DND-41 (cell line): ENCODE results near the gene IFNE.

Source experiments
- ATAC-seq: fragments of 200-7000 bp; cut with Tn5 transposase; 3 replicates; pipeline ENCODE4 v1.9.1; 2021; ENCODE audit warnings: low read depth; ENCODE audit not compliant: insufficient read depth
- DNase-seq: peaks from one replicate; pipeline ENCODE4 v3.0.0-alpha.2; 2020
- H2AFZ ChIP-seq: 2 replicates; pipeline ENCODE4 v1.6.0; 2012; ENCODE audit warnings: low read depth, low read length
- H3K27ac ChIP-seq: 2 replicates; pipeline ENCODE4 v1.5.1; 2012; ENCODE audit warnings: low read length, inconsistent platforms
- H3K27me3 ChIP-seq: fragments of 200-600 bp; sonication (generic); 2 replicates; pipeline ENCODE4 v1.6.0; 2012; ENCODE audit warnings: low read length, mild to moderate bottlenecking, inconsistent platforms; ENCODE audit not compliant: insufficient read depth, poor library complexity
- H3K36me3 ChIP-seq: 2 replicates; pipeline ENCODE4 v1.5.1; 2012; ENCODE audit warnings: low read length, inconsistent platforms; ENCODE audit not compliant: insufficient read depth
- H3K4me1 ChIP-seq: 2 replicates; pipeline ENCODE4 v1.5.1; 2012; ENCODE audit warnings: mild to moderate bottlenecking, low read length; ENCODE audit not compliant: insufficient read depth
- H3K4me2 ChIP-seq: 2 replicates; pipeline ENCODE4 v1.6.0; 2012; ENCODE audit warnings: mild to moderate bottlenecking, moderate library complexity, low read length, inconsistent platforms; ENCODE audit not compliant: insufficient read depth
- H3K4me3 ChIP-seq, 2 experiments: fragments of 200-600 bp in 1 of 2; shearing (Covaris generic) in 1 of 2; 2 replicates each; pipeline ENCODE4 v1.5.1; 2012 to 2016; ENCODE audit warnings: inconsistent platforms in 2 of 2, low read length in 2 of 2, mild to moderate bottlenecking in 2 of 2, low read depth in 1 of 2, moderate library complexity in 1 of 2
- H3K79me2 ChIP-seq: 2 replicates; pipeline ENCODE4 v1.6.0; 2012; ENCODE audit warnings: low read length, inconsistent platforms; ENCODE audit not compliant: insufficient read depth
- H3K9ac ChIP-seq: 2 replicates; pipeline ENCODE4 v1.6.0; 2012; ENCODE audit warnings: low read depth, mild to moderate bottlenecking, inconsistent platforms, low read length, moderate library complexity
- H3K9me3 ChIP-seq: 2 replicates; pipeline ENCODE4 v1.5.1; 2012; ENCODE audit warnings: low read length, moderate library complexity, mild to moderate bottlenecking, inconsistent platforms; ENCODE audit not compliant: insufficient read depth, severe bottlenecking
- H4K20me1 ChIP-seq: 2 replicates; pipeline ENCODE4 v1.6.0; 2012; ENCODE audit warnings: low read length; ENCODE audit not compliant: insufficient read depth
- EZH2 ChIP-seq: IDR thresholded peaks from 3 replicates; pipeline ENCODE4 v1.6.1; 2012; ENCODE audit warnings: borderline replicate concordance, low read depth, mild to moderate bottlenecking, moderate library complexity, low read length, inconsistent platforms; ENCODE audit not compliant: severe bottlenecking
- TF ChIP-seq, protein P1 (sequence below): IDR thresholded peaks from 2 replicates; pipeline ENCODE4 v1.5.1; 2012; ENCODE audit warnings: borderline replicate concordance, low read length, moderate library complexity, mild to moderate bottlenecking; ENCODE audit not compliant: poor library complexity, severe bottlenecking; ENCODE audit errors: extremely low read depth

IFNE gene

DNA sequence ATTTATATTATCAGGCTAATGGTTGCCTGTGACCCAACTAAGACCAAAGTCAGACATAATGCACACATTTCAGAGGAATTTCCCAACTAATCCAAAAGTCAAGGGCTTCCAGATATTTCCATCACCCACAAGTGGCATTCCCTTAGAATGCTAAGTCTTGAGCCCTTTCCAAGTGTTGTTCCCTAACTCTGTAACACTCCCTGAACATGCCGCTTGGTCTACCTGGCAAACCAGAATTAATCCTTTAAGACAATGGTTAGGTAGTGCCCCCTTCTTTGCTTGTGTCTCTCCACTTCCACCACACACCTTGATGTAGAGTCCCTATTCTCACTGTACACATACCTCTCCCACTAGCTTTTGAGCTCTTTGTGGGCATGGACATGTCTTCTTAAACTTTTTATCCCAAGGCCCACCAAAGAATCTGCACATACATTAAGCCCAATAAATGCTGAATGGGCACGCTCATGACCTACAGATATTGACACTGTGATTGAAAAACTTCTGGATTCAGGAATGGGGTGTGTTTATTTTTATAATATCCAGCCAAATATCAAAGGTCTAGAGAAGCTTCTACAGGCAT lies 37.8 kb upstream of the IFNE start:
- H3K36me3 ChIP-seq, result no peaks in the 10 kb centered on the region
- H2AFZ ChIP-seq, result no peak overlapping the region
- DNase-seq (no peak), ATAC-seq (no peak)
- TF ChIP-seq EZH2, result no peak
- TF ChIP-seq, protein P1, sequence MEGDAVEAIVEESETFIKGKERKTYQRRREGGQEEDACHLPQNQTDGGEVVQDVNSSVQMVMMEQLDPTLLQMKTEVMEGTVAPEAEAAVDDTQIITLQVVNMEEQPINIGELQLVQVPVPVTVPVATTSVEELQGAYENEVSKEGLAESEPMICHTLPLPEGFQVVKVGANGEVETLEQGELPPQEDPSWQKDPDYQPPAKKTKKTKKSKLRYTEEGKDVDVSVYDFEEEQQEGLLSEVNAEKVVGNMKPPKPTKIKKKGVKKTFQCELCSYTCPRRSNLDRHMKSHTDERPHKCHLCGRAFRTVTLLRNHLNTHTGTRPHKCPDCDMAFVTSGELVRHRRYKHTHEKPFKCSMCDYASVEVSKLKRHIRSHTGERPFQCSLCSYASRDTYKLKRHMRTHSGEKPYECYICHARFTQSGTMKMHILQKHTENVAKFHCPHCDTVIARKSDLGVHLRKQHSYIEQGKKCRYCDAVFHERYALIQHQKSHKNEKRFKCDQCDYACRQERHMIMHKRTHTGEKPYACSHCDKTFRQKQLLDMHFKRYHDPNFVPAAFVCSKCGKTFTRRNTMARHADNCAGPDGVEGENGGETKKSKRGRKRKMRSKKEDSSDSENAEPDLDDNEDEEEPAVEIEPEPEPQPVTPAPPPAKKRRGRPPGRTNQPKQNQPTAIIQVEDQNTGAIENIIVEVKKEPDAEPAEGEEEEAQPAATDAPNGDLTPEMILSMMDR, result no peak
- no peaks in the 10 kb centered on the region for H3K9me3 ChIP-seq
- H3K4me1 ChIP-seq, result no peaks in the 10 kb centered on the region
- H3K9ac ChIP-seq, result no peak overlapping the region
- no peak overlapping the region for H3K27ac ChIP-seq
- H3K27me3 ChIP-seq, result no peaks in the 10 kb centered on the region
- no peaks in the 10 kb centered on the region for H4K20me1 ChIP-seq
- H3K4me3 ChIP-seq, result no peak overlapping the region
- H3K4me2 ChIP-seq, result no peak overlapping the region
- no peaks in the 10 kb centered on the region for H3K79me2 ChIP-seq

GRCh38 chr9:21516796-21517195 lies 34.7 kb upstream of the IFNE start:
- Histone ChIP-seq H3K79me2 (no peaks in the 10 kb centered on the region), H3K36me3 (no peaks in the 10 kb centered on the region), H3K4me1 (no peaks in the 10 kb centered on the region), H3K27ac (no peak overlapping the region), H3K4me3 (no peak overlapping the region), H3K4me2 (no peak overlapping the region), H3K27me3 (no peaks in the 10 kb centered on the region), H3K9ac (no peak overlapping the region), H2AFZ (no peak overlapping the region), H4K20me1 (no peaks in the 10 kb centered on the region), H3K9me3 (no peaks in the 10 kb centered on the region)
- no peak for TF ChIP-seq EZH2
- TF ChIP-seq, protein P1, result no peak
- DNase-seq (no peak), ATAC-seq (no peak)

DNA sequence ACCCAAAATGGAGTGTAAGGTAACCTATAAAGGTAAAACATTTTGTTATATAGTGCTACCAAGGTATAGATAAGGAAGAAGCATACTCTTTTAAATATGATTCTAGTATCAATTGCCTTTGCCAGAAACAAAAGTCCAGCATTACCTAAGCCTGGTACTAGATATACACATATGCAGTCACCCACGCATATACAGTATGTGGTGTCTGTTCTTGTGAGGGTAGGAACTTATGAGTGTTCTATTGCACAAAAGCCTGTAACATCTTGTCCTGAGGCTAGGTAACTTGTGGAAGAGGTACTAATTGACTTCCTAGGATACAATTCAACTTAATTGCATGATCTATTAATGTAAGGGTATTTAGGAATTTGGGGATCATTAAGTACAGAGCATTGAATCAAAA lies 31.3 kb upstream of the IFNE start:
- ATAC-seq (no peak), DNase-seq (no peak)
- H2AFZ ChIP-seq, result no peak overlapping the region
- H3K27ac ChIP-seq, result no peak overlapping the region
- H3K9me3 ChIP-seq, result no peaks in the 10 kb centered on the region
- no peak overlapping the region for H3K4me2 ChIP-seq
- no peaks in the 10 kb centered on the region for H3K36me3 ChIP-seq
- no peaks in the 10 kb centered on the region for H3K27me3 ChIP-seq
- H3K4me3 ChIP-seq, result no peak overlapping the region
- no peaks in the 10 kb centered on the region for H3K79me2 ChIP-seq
- no peak overlapping the region for H3K9ac ChIP-seq
- H3K4me1 ChIP-seq, result no peaks in the 10 kb centered on the region
- no peak for TF ChIP-seq EZH2
- H4K20me1 ChIP-seq, result no peaks in the 10 kb centered on the region

DNA sequence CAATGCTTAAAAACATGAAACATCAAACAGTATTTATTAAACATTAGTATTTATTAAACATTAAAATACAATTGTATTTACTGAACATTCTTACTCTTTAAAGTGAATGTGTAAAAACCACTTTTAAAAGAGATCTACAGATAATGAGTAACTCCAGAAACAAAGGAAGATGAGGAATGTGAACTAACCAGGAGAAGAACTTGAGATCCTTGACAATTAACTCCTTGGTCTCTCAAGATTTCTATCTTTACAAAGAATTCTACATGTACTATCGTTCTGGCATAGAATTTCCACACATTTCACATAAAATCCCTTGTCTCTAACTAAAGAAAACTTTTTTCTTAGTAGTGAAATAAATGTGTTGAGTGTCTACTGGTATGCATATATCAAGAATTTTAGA lies 28.7 kb upstream of the IFNE start:
- Histone ChIP-seq H3K9ac (no peak overlapping the region), H3K27ac (no peak overlapping the region), H3K9me3 (no peaks in the 10 kb centered on the region), H3K36me3 (no peaks in the 10 kb centered on the region), H3K4me2 (no peak overlapping the region), H3K4me1 (peaks cover 3% of the 10 kb centered on the region; the same call in 1 of the 2 replicates), H2AFZ (no peak overlapping the region), H3K4me3 (no peak overlapping the region), H3K79me2 (no peaks in the 10 kb centered on the region), H3K27me3 (no peaks in the 10 kb centered on the region), H4K20me1 (no peaks in the 10 kb centered on the region)
- no peak for ATAC-seq
- TF ChIP-seq, protein P1, result no peak
- no peak for TF ChIP-seq EZH2
- no peak for DNase-seq
